Rectal smooth muscle tissue (tissue), 1 donor: Measurements from ENCODE around the gene NSDHL.

Experiments used
- H3K27ac ChIP-seq: one replicate; pipeline ENCODE4 v1.7.0; 2013; ENCODE audit warnings: low read depth, low read length, inconsistent platforms
- H3K27me3 ChIP-seq: one replicate; pipeline ENCODE4 v1.7.0; 2013; ENCODE audit warnings: low read length; ENCODE audit not compliant: control insufficient read depth, insufficient read depth
- H3K36me3 ChIP-seq: one replicate; pipeline ENCODE4 v1.7.0; 2013; ENCODE audit warnings: low read length; ENCODE audit not compliant: control insufficient read depth, insufficient read depth
- H3K4me1 ChIP-seq: one replicate; pipeline ENCODE4 v1.7.0; 2013; ENCODE audit warnings: low read length; ENCODE audit not compliant: control insufficient read depth, insufficient read depth
- H3K4me3 ChIP-seq: one replicate; pipeline ENCODE4 v1.7.0; 2013; ENCODE audit warnings: low read length
- H3K9ac ChIP-seq: one replicate; pipeline ENCODE4 v1.7.0; 2013; ENCODE audit warnings: low read length

NSDHL gene

DNA sequence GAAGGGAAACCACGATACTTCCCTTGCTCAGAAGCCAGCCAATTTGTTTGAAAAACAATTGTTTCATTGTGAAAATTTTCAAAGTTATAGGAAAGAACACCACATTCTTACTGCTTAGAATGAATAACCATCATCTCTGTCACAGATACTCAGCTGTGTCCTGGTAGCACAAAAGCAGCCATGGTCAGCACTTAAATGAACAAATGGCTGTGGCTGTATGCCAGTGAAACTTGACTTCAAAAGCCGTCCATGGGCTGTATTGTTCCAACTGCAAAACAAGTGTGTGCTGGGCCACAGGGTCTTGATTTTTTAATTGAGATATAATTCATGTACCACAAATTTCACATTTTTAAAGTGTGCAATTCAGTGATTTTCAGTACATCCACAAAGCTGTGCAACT lies 19.6 kb downstream of the NSDHL start:
- Histone ChIP-seq H3K9ac (no peak overlapping the region), H3K27me3 (no peaks in the 10 kb centered on the region), H3K4me1 (no peaks in the 10 kb centered on the region), H3K27ac (no peak overlapping the region), H3K4me3 (no peak overlapping the region), H3K36me3 (no peaks in the 10 kb centered on the region)

DNA sequence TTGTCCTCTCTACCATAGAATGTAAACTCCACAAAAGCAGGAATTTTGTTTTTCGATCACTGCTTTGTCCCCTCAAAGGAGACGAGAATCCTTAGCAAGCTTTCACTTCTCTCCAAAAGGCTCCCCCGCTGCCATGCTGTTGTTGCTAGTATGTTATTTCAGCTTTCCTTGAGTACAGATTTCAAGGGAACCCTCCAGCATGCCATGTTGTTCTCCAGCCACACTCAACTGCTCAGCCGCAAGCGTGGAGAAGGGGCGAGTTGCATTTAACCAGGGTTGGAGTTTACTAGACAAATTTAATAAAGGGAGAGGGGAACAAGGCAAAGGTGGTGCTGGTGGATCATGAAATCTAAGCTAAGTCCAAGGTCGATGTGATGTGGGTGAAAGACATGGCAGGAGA lies 23.1 kb downstream of the NSDHL start:
- Histone ChIP-seq H3K27ac (no peak overlapping the region), H3K36me3 (no peaks in the 10 kb centered on the region), H3K27me3 (no peaks in the 10 kb centered on the region), H3K9ac (no peak overlapping the region), H3K4me3 (no peak overlapping the region), H3K4me1 (no peaks in the 10 kb centered on the region)

DNA sequence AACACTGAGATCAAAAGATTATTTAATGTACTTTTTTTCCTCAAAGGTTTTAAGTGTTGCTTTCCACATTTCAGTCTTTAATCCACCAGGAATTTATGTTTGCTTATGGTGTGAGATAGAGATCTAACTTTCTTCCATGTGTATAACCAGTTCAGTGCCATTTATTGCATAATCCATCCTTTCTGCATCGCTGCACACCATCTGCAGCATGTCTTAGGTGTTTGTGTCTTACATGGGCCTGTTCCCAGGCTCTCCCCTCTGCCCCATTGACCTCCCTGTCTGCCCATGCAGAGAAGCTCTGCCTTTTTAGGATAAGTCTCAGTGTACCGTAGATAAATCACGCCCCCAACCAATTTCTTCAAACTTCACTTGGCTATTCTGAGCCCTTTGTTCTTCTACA lies 30.3 kb downstream of the NSDHL start:
- H3K4me3 ChIP-seq = no peak overlapping the region
- H3K27me3 ChIP-seq = no peaks in the 10 kb centered on the region
- no peak overlapping the region for H3K9ac ChIP-seq
- peaks cover 8% of the 10 kb centered on the region for H3K36me3 ChIP-seq
- H3K4me1 ChIP-seq = no peaks in the 10 kb centered on the region
- no peak overlapping the region for H3K27ac ChIP-seq

DNA sequence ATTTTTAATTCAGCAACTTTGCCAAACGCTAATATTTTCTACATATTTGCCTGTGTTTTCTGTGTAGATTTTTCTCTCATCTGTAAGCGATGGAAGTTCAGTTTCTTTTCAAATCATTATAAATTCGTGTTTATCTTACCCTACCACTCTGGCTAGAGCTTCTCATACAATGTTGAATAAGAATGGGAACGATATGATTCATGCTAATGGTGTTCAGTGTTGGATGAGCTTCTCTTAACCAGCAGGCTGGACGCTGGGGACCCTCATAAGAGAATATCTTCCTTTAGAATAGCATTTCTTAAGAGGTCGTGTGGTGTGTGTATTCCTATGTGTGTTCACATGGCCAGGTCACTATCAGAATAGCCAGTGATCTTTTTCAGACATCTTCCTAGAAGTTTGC lies 31.0 kb downstream of the NSDHL start:
- H3K27ac ChIP-seq = no peak overlapping the region
- H3K9ac ChIP-seq = no peak overlapping the region
- H3K36me3 ChIP-seq = peaks cover 8% of the 10 kb centered on the region
- no peaks in the 10 kb centered on the region for H3K27me3 ChIP-seq
- H3K4me3 ChIP-seq = no peak overlapping the region
- no peaks in the 10 kb centered on the region for H3K4me1 ChIP-seq

DNA sequence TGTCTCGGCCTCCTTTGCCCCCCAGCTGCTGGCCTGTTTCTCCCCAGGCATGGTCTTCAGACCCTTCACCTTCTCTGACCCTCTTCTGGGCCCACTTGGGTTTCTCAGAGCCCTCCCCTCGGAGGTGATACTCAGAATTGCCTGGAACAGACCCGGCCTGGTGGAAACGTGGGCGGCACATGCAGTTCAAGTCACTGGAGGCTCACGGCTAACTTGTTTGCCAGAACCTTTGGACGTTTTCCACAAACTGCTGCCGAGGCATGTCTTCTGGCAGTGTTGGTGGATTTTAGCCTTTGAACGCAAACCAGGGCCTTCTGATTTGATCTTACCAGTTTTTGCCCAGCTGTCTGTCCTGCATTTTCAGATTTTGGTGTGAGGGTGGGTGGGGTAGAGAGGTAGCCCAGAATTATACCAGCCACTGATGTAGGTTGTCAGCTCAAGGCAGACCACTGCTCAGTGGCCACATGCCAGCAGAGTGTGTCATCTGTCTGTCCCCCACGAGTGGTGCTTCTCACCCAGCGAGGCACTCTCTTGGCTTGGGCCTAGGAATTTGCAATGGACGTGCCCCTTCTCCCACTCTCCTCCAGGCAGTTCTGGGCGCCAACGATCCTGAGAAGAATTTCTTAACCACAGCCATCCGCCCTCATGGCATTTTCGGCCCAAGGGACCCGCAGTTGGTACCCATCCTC lies 34.5 kb downstream of the NSDHL start:
- Histone ChIP-seq H3K36me3 (peaks cover 14% of the 10 kb centered on the region), H3K27me3 (peaks cover 2% of the 10 kb centered on the region), H3K4me3 (no peak overlapping the region), H3K27ac (no peak overlapping the region), H3K9ac (no peak overlapping the region), H3K4me1 (no peaks in the 10 kb centered on the region)

DNA sequence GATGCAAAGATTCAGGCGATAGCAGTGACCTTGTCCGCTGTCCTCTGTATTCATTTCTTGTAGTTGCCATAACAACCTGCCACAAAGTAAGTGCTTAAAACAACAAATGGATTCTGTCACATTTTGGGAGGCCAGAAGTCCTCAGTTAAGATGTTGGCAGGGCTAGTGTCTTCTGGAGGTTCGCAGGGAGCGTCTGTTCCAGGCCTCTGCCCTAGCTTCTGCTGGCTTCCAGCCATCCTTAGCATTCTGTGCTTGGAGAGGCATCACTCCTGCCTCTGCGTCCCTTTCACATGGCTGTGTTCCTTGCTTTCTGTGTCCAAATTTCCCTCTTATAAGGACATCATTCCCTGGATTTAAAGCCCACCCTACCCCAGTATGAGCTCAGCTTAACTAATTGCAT lies 35.5 kb downstream of the NSDHL start:
- H3K9ac ChIP-seq = no peak overlapping the region
- no peak overlapping the region for H3K27ac ChIP-seq
- peaks cover 14% of the 10 kb centered on the region for H3K36me3 ChIP-seq
- H3K4me3 ChIP-seq = no peak overlapping the region
- H3K27me3 ChIP-seq = peaks cover 2% of the 10 kb centered on the region
- H3K4me1 ChIP-seq = no peaks in the 10 kb centered on the region

DNA sequence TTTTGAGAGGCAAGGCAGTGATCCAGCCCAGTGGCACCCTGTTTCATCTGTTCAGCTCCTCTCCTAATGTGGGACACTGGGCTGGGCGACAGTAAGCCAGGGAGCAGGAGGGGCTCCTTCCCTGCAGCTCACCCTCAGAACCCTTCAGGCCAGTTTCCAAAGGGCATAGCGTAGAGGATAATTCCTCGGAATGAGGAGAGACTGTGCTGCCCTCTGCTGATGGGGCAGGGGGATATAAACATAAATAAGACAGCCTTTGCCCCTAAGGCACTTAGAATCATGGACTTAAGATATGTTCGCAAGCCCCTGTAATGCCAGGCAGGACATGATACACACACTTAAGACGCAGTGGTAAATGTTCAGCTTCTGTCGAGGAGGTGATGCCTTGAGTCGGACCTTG lies 39.1 kb downstream of the NSDHL start:
- H3K27ac ChIP-seq = no peak overlapping the region
- no peak overlapping the region for H3K9ac ChIP-seq
- H3K36me3 ChIP-seq = peaks cover 6% of the 10 kb centered on the region
- H3K4me3 ChIP-seq = no peak overlapping the region
- no peaks in the 10 kb centered on the region for H3K4me1 ChIP-seq
- peaks cover 2% of the 10 kb centered on the region for H3K27me3 ChIP-seq

DNA sequence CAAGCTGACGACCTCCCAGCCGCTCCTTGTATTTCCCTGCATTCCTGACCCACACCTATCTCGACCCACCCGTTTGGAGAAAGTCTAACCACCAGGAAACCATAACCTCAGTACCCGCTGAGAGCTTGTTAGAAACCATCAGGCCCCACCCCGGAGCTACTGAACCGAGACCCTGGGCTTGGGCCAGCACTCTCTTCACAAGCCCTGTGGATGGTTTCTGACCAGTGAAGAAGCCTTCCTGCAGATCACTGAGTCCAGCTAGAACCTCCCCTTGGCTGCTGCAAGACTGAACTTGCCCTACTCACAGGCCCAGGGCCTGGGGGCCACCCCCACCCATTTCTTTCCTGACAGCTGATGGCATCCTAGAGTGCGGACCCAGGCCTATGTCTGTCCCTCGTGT lies 40.4 kb downstream of the NSDHL start:
- no peak overlapping the region for H3K4me3 ChIP-seq
- peaks cover 2% of the 10 kb centered on the region for H3K27me3 ChIP-seq
- H3K36me3 ChIP-seq = peaks cover 6% of the 10 kb centered on the region
- H3K9ac ChIP-seq = no peak overlapping the region
- no peaks in the 10 kb centered on the region for H3K4me1 ChIP-seq
- H3K27ac ChIP-seq = no peak overlapping the region

DNA sequence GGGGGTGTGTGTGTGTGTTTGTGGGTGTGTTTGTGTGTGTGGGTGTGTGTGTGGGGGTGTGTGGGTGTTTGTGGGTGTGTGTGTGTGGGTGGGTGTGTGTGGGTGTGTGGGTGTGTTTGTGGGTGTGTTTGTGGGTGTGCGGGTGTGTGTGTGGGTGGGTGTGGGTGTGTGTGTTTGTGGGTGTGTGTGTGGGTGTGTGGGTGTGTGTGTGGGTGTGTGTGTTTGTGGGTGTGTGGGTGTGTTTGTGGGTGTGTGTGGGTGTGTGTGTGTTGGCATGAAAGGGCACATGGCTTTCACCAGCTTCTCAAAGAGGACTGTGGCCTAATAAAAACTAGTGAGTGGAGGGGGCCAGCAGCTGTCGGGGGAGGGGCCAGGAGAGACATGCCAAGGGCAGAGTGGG lies 41.7 kb downstream of the NSDHL start:
- Histone ChIP-seq H3K4me1 (no peaks in the 10 kb centered on the region), H3K36me3 (peaks cover 6% of the 10 kb centered on the region), H3K4me3 (no peak overlapping the region), H3K27ac (no peak overlapping the region), H3K9ac (no peak overlapping the region), H3K27me3 (peaks cover 2% of the 10 kb centered on the region)

DNA sequence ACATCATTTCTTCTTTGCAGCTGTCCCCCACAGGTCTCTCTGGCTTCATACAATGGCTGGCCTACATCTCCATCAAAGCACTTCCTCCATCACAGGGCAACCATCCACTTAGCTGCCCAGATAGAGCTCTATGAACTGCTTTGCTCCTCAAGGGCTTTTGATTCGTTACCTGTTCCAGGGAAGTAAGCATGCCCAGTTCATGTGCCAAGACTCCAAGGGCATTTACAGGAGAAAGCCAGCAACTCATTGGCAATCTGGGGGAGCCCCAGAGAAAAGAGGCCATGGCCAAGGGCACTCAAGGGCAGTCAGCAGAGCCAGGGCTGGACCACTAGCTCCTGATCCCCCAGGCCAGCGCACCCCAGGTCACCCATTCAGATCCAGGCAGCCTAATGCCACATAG lies 42.5 kb downstream of the NSDHL start:
- H3K36me3 ChIP-seq = peaks cover 6% of the 10 kb centered on the region

DNA sequence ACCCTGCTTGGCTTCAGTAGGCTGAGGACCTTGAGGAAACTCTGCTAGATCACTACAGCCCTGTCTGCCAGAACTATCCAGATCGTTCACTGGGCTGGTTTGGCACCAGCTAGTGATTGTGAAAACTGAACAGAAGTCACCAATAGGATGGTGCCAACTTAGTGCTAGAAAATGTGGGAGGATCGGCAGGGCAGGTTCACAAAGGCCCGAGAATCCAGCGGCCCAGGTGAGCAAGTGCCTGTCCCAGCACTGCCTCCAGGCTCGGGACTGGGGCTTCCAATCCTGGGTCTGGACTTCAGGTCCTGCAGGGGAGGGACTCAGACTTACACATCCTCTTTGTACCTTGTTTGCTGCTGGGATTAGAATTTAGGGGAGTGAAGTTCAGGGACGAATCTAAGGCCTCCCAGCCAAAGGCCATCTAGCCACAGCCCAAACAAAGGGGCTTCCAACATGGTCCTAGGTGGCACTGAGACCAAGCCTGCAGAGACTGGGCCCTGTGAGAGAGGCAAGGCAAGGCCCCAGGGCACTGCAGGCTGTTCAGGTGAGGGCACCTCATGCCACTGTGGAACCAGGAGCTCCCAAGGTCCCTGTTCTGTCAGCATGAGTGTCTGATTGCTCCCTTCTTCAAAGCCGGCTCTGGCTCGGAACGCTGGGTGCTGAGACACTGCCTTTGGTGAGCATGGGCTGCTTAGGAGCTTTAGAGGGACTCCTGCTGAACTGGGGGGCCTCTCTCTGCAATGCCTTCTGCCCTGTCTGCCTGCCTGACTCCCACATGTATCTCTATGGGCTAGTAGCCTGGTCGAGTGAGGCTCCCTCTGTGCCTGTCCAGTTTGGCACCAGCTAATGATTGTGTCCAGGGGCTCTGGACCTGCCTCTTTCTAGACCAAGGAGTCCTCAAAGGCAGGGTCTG lies 46.3 kb downstream of the NSDHL start:
- Histone ChIP-seq H3K27ac (no peak overlapping the region), H3K4me1 (no peaks in the 10 kb centered on the region)

More for the DNA sequence above, 42.5 kb downstream of the NSDHL start:
- Histone ChIP-seq H3K4me1 (no peaks in the 10 kb centered on the region), H3K4me3 (no peak overlapping the region), H3K27me3 (no peaks in the 10 kb centered on the region), H3K9ac (no peak overlapping the region), H3K27ac (no peak overlapping the region)

DNA sequence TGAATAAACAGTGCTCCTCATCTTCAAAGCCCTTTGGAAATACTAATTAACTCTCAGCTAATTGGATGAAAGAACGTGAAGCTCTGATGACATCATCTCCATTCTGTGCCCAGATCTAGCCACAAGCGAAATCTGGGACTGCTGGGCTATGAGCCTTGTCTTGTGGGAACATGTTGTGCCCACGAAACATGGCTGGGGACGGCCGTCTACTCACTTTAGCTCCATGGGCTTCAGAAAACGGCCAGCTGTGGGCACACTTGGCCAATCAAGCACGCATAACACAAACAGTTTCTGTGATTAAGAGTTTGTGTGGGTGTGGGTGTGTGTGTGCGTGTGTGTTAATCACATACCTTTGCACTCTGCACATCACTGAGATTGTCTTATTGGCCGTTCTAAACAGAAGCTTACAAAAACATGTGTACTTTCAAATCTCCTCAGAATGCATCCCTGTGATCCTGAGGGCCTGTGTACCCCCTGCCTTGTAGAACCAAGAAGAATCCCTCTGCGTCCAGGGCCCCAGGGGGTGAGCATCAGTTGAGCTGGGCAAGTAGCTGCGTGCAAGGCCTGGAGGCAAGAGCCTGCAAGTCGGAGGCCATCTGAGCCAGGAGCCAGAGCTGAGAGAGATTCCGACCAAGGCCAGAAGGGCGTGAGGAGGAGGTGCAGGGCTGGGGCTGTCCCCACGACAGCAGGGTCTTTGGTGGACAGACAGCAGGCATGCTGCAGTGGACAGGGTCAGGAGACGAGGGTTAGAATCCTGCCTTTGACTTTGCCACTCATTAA lies 48.3 kb downstream of the NSDHL start:
- Histone ChIP-seq H3K27ac (no peak overlapping the region), H3K9ac (no peak overlapping the region), H3K27me3 (no peaks in the 10 kb centered on the region), H3K36me3 (no peaks in the 10 kb centered on the region), H3K4me1 (no peaks in the 10 kb centered on the region), H3K4me3 (no peak overlapping the region)

More for the DNA sequence above, 46.3 kb downstream of the NSDHL start:
- no peaks in the 10 kb centered on the region for H3K36me3 ChIP-seq
- no peak overlapping the region for H3K4me3 ChIP-seq
- no peaks in the 10 kb centered on the region for H3K27me3 ChIP-seq
- H3K9ac ChIP-seq = no peak overlapping the region
